NCI-H128 (cell line): ENCODE data around the gene TMEM217.
"Not testable (repeated sequence)": the region's sequence is repeated elsewhere in the genome, so short reads cannot be mapped to it uniquely, and the experiment has no call there.

Experiments used
- DNase-seq: peaks from one replicate; lab custom pipeline; 2025; ENCODE audit not compliant: unreplicated experiment; lab: John Stamatoyannopoulos, UW

The TMEM217 gene

GRCh38 chr6:37218511-37218910 is 39.4 kb downstream of the TMEM217 start:
- DNase-seq, result no peak

- DNase-seq, result no peak
Measured at GRCh38 chr6:37218061-37218460, 39.9 kb downstream of the TMEM217 start.

- no peak for DNase-seq
Measured at GRCh38 chr6:37212268-37212667, 45.7 kb downstream of the TMEM217 start.

GRCh38 chr6:37210313-37210968 is 47.5 kb downstream of the TMEM217 start:
- DNase-seq, result peak; percentile 74

GRCh38 chr6:37209461-37210205 is 48.3 kb downstream of the TMEM217 start:
- DNase-seq, result no peak

GRCh38 chr6:37208793-37209192 is 49.2 kb downstream of the TMEM217 start:
- no peak for DNase-seq

- peak; percentile 56 for DNase-seq
Measured at GRCh38 chr6:37207903-37208456, 50.0 kb downstream of the TMEM217 start.

- no peak for DNase-seq
Measured at GRCh38 chr6:37206622-37207021, 51.3 kb downstream of the TMEM217 start.

- DNase-seq, result no peak
Measured at GRCh38 chr6:37205997-37206340, 52.0 kb downstream of the TMEM217 start.

GRCh38 chr6:37205175-37205996 is 52.6 kb downstream of the TMEM217 start:
- DNase-seq, result no peak

- DNase-seq, result no peak
Measured at GRCh38 chr6:37204014-37204751, 53.8 kb downstream of the TMEM217 start.

GRCh38 chr6:37202788-37203491 is 55.0 kb downstream of the TMEM217 start:
- DNase-seq, result no peak

GRCh38 chr6:37201726-37202125 is 56.2 kb downstream of the TMEM217 start:
- DNase-seq, result no peak

- no peak for DNase-seq
Measured at GRCh38 chr6:37200085-37200484, 57.9 kb downstream of the TMEM217 start.

- DNase-seq, result not testable (repeated sequence)
Measured at GRCh38 chr6:37196451-37196850, 61.5 kb downstream of the TMEM217 start.

GRCh38 chr6:37194886-37195285 is 63.1 kb downstream of the TMEM217 start:
- DNase-seq, result not testable (repeated sequence)

- no peak for DNase-seq
Measured at GRCh38 chr6:37192666-37193065, 65.3 kb downstream of the TMEM217 start.

- DNase-seq, result no peak
Measured at GRCh38 chr6:37190159-37190535, 67.8 kb downstream of the TMEM217 start.

GRCh38 chr6:37188962-37189510 is 68.9 kb downstream of the TMEM217 start:
- DNase-seq, result no peak
